NCI-H2196 (cell line): Measurements from ENCODE around the gene ATRAID.
"Not testable (repeated sequence)": the region's sequence is repeated elsewhere in the genome, so short reads cannot be mapped to it uniquely, and the experiment has no call there.

ENCODE experiments used
- DNase-seq: peaks from one replicate; lab custom pipeline; 2025; ENCODE audit not compliant: unreplicated experiment; lab: John Stamatoyannopoulos, UW

Gene ATRAID

DNA sequence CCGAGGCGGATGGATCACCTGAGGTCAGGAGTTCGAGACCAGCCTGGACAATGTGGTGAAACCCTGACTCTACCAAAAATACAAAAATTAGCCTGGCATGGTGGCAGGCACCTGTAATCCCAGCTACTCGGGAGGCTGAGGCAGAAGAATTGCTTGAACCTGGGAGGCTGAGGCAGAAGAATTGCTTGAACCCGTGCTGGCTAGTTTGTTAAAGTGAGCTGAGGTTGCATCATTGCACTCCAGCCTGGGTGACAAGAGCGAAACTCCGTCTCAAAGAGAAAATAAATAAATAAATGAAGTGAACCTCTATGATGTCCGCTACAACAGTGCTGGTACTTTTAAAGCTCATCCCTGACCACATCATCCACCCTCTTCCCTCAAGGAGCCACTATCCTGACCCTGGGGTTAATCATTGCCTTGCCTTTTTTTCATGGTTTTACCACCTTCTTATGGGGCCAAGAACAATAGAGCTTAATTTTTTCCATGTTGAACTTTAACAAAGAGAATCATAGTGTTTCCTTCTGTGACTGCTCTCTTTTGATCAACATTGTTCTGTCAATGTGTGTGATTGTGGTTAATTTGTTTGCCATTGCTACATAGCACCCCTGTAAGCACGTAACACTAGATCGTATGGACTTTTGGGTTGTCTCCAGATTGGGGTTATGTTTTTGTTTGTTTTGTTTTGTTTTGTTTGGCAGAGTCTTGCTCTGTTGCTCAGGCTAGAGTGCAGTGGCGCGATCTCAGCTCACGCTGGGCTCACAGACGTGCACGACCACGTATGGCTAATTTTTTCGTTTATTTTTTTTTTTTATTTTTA lies 17.1 kb upstream of the ATRAID start:
- peak; percentile 53 for DNase-seq

DNA sequence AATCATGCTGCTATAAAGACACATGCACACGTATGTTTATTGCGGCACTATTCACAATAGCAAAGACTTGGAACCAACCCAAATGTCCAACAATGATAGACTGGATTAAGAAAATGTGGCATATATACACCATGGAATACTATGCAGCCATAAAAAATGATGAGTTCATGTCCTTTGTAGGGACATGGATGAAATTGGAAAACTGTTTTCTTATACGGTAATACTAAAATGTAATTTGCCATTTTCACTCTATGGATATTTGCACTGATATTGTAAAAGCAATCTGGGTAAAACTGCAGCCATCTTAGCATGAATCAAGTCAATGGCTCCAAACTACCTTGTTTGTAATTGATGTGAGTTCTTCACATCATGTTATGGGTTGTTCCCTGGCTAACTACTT lies 16.0 kb upstream of the ATRAID start:
- not testable (repeated sequence) for DNase-seq

DNA sequence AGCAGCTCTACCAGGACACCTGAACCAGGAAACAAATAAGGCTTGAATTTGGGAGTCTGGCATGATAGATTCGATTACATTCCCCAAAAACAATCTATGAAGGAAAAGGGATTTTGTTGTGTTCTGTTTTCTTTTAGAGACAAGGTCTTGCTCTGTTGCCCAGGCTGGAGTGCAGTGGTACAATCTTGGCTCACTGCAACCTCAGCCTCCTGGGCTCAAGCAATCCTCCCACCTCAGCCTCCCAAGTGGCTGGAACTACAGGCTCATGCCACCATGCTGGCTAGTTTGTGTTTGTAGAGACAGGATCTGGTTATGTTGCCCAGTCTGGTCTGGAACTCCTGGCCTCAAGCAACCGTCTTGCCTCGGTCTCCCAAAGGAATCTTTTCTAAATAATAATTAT lies 13.8 kb upstream of the ATRAID start:
- DNase-seq, result not testable (repeated sequence)

DNA sequence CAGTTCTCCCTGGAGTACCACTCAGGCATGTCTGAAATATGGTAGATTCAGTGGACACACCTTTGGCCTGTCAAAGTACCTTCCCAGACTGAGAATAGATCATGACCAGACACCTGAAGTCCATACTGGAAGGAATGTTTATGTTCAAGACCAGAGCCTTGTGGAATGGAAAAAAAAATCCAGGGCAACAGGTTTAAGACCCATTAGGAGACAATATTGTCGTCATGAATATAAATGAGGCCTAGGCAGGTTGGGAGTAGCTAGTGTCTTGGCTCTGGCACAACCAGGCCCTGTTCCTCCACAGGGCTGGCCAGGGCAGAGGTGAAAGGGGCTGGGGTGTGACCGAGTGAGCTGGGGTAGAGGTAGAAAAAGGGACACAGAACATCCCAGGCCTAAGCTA lies 13.2 kb upstream of the ATRAID start:
- DNase-seq, result no peak

DNA sequence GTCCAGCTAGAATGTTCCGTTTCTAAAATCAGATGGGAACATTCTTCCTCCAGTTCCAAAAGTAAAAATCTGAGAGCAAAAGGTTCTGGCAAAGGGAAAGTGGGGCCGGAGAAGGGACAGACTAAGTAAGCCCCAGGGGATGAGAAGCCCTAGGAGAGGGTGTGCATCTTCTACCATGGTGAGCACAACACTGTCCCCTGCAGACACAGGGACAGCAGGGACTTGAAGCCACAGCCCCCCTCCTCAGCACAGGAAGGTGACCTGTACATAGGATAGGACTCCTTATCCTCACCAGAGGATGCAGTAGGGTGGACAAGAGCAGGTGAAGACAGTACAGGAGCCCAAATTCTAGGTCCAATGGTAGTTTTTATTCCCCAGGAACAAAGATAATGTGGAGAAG lies 12.6 kb upstream of the ATRAID start:
- DNase-seq, result no peak

DNA sequence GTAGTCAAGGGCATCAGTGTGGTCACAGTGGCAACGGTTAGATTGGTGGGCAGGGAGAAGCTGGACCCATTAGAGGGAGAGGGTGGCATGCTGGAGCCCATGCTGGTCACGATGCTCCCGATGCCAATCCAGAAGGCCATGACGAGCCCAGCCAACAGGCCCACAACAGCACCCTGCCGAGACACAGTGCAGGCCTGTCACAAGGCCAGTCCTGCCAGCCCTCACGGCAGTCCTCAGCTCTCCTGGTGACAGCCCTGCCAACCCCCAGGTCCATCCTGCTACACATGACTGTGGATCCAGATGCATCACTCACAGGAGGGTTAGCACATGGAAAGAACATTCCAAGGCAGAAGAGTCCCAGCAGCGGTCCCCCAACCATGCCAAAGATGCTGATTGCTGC lies 10.2 kb upstream of the ATRAID start:
- DNase-seq, result no peak

DNA sequence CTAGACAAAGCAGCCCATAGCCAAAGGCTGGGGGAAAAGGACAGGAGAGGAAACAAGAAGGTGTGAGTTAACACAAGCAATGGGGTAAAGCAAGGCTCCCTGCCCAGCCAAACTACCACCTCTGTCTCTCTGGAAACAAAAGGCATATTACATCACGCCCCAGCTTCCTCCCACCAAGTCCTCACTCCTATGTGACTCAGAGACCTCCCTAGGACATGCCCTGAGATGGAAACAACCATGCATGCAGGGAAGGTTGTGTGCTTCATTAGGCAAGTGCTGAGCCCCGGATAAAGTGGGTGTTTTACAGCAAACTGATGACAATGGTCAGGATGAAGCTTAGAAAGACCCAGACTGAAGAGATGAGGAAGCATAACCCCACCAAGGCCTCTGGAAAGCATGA lies 9.0 kb upstream of the ATRAID start:
- DNase-seq, result no peak

DNA sequence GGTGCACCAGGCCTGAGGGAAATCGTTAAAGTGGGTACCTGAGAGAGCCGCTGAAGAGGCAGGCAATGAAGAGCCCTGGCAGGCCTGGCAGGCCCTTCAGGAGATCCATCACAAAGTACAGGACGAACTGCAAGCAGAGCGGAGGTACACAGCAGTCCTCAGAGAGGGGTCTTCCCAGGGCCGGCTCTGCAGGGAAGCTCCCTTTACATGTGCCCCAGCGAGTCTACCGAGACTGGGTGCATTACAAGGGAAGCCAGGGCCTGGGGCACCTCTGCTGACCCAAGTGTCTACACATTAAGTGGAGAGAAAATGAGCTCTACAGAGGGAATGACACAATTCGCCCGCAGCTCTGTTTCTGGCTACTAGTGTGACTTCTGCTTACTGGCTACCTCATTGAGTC lies 8.1 kb upstream of the ATRAID start:
- DNase-seq, result no peak

DNA sequence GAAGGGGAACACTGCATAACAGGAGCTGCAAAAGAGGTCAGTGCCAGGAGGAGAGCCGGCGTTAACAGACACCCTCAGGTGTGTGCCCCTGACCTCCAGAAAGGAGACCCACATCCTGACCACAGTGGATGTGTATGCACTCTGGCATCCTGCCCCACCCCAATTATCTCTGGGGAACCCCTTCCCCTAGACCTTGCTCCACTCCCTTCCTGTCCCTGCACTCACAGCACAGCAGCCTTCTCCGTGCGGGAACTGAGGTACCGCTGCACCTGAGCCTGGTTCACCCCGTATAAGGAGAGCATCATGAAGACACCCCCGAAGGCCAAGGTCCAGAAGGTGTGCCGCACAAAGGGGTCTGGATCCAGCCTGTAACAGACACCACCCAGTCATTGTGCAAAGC lies 7.3 kb upstream of the ATRAID start:
- DNase-seq, result no peak

DNA sequence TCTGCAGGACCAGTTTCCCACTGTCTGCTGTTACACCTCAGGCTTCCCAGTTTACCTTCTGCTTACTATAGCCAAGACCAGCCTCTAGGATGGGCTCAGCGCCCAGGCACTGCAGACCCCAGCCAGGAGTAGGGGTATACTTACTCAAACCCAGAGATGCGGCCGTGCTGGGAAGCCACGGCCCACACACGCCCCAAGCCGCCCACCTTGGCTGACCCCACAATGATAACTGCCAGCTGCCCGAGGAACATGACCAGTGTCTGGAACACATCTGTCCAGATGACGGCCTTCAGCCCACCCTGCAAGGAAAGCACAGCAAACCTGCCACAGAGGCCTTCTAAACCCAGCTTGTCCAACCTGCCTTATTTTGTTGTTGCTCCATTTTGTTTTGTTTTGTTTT lies 6.6 kb upstream of the ATRAID start:
- no peak for DNase-seq

DNA sequence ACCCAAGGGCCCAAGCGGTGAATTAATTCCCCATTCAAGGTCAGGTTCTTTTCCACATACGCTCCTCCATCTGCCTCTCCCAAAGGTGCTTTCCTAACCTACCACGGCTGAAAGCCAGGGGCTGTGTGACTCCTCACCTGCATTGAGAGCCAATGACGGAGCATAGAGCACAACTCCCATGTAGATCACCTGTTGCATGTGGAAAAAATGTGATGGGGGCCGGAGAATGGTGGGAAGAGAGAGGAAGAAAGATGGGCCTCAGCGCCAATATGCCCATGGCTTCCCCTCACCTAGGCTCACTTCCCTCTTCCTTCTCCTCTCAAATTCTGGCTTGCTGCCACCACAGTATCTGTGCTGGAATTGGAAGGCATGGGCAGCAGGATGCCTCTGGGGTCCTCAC lies 5.5 kb upstream of the ATRAID start:
- DNase-seq, result no peak

DNA sequence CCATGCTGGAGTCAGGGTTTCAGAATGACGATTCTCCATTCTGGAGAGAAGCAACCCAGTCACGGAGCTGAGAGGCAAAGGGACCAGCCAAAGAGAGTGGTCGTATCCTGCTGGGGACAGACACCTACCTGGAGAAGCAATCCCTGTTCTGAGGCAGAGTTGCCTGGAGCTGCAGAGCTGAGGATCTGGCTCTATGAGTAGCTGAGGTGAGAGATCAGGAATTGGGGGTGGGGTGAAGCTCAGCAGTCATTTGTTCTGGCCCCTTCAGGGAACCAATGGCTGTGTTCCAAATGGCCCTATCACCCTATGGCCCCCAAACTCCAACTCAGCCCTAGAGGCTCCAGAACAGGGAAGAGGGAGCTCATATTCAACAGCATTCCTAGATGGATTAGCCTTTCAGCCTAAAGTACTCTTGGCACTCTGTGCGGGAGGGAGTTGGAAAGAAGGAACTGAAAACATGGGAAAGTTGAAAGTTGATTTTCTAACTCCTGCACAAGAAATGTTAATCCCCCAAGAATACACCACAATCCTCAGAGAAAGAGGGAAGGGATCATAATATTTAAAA lies 3.3 kb upstream of the ATRAID start:
- DNase-seq, result no peak

DNA sequence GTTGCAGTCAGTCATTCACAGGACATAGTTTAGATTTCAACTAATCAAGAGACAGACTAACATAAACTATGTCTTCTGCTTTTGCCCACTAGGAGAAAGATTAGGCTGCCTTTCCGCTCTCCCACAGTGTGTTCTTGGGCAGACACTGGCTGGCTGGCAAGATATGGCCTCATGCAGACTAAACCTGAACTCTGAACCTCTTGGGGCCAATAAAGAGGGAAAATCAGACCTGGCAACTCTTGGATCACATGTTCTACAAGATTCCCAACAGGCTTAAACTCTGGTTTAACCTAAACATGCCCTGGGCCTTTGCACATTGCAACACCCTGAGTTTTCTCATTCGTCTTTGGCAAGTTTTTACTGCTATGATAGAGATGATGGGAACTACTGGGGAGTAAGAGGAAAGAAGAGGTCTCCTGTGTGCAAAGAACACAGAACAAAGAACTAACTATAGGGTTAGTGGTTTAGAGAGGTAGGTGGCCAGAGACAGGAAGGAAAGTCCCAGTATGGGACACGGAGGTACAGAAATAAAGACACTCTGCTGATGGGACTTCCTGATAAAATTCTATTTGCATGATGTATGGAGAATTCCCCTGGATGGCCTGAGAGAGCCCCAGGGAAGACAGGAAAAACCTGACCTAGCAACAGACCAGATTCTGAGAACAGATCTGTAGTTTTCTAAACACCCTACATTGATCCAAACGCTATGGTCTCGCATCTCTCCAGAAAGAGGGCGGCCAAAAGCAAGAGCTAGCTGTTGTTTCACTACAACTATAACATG lies 2.0 kb upstream of the ATRAID start:
- DNase-seq, result no peak

DNA sequence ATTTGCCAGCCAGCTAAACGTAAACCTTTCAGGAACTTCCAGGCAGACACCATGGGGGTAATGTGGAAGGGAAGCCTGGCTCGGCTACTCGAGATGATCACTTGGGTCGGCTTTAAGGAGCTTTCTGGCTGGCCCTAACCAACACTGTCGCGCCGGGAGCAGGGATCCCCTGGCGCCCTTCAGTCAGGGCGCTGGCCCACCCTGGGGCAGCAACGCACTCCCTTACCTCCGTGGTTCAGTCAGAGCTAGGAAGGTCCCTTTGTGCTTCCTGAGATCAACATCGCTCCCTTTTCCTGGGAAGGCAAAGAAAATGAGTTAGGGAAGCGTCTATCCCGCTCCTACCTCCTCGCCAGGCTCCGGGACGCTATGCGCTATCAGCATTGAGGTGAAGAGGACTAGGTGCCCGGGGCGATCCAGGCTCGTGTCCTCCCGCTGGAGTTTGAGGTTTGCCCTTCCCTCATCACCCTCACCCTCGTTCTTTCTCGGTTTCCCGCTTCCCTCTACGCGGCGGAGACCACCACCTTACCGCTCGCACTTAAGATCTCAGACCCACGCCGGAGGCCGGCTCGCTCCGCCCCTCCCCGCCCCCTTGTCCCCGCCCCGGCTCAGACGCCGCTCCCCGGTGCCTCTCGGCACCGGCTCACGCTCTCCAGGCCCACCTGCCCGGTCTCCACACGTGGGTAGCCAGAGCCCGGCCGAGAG lies 449 bp upstream of the ATRAID start:
- no peak for DNase-seq

DNA sequence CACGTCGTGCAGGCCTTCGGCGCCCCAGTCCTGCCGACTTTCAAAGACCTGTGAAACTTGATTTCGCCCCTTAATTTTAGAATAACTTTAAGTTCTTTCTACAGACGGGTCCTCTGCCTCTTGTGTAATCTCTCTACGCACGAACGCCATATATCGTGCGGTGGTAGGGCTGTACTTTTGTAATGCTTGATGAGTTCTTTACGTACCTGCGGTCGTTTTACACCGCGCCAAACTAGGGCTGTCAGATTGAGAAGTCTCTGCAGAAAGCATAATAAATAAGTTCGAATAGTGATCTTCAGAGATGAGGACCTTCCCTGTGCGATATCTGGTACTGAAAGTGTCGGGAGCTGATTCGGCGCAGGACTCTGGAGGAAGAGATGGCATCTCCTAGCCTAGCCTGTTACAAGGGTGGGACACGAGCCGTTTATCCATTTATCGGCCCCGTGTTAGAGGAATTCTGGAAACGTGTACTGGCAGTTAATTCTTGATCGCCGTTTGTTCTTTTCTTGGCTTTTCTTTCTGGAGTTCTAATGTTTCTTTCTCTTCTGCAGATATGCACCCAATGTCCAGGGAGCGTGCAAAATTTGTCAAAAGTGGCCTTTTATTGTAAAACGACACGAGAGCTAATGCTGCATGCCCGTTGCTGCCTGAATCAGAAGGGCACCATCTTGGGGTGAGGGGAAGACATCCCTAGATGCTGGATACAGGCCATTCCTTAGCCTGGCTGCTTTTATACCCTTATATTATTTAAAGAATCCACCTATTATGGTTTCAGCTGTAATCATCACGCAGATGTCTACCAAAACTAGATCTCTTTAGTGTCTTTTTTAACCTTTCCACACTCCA lies 1.0 kb downstream of the ATRAID start:
- DNase-seq, result peak; percentile 27

DNA sequence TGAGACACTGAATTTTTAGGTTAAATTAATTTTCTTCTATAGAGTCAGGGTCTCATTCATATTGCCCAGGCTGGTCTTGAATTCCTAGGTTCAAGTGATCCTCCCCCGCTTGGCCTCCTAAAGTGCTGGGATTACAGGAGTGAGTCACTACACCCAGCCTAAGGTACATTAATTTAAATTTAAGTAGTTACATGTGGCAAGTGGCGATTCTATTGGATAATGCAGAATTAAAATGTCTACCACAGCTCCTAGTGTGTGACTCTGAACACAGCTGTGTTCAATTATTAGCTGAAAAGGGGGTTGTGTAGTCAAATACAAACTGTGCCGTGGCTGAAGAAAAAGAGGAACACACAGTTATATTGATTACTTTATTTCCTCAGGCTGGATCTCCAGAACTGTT lies 3.1 kb downstream of the ATRAID start:
- no peak for DNase-seq

DNA sequence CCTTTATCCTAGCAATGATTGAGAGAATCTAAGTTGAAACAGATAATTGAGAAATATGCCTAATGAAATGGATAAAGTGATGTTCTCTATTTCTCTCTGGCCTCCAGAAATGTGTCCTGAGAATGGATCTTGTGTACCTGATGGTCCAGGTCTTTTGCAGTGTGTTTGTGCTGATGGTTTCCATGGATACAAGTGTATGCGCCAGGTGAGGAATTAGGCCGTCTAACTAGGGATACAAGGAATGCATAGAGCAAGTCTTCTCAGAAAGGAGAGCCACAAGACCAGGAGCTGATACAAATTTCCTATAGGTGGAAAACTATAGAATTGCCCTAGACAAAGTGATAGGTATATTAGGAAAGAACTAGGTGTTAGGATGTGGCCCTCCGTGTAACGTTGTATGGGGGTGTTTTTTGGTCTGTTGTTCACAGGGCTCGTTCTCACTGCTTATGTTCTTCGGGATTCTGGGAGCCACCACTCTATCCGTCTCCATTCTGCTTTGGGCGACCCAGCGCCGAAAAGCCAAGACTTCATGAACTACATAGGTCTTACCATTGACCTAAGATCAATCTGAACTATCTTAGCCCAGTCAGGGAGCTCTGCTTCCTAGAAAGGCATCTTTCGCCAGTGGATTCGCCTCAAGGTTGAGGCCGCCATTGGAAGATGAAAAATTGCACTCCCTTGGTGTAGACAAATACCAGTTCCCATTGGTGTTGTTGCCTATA lies 4.7 kb downstream of the ATRAID start:
- DNase-seq, result no peak

DNA sequence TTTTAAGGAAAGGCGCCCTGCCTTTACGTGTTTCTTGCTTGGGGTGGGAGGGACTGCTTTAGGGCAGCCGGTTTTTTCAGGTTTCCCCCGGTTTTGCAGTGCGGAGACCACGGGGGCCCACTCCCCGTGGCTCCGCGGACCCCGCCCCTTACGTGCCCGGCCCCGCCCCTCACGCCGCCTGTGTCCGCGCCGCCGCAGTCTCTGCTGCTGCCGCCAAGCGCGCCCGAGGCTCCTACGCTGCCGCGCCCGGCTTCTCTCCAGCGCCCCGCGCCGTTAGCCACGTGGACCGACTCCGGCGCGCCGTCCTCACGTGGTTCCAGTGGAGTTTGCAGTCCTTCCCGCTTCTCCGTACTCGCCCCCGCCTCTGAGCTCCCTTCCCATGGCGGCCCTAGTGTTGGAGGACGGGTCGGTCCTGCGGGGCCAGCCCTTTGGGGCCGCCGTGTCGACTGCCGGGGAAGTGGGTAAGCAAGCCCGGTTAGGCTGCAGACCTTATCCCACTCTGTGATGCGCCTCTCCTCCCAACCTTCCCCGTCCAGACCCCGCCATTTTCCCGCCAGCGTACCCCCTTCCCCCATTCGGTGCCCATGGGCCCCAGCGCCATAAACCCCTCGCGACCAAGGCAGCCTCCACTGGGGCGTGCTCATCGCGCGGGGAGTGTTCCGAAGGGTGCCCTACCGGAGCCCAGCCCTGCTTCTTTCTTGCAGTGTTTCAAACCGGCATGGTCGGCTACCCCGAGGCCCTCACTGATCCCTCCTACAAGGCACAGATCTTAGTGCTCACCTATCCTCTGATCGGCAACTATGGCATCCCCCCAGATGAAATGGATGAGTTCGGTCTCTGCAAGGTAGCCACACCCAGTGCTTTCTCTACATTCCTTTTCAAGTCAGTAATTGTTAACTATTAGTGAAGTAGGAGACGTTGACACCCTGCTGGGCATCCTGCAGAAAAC lies 5.6 kb downstream of the ATRAID start, which contains the start of gene CAD:
CAD (plus strand) TSS at position 197 of the 949 bp plus-strand sequence; CDS start at position 380, 183 bp downstream.
- DNase-seq, result peak; percentile 92

DNA sequence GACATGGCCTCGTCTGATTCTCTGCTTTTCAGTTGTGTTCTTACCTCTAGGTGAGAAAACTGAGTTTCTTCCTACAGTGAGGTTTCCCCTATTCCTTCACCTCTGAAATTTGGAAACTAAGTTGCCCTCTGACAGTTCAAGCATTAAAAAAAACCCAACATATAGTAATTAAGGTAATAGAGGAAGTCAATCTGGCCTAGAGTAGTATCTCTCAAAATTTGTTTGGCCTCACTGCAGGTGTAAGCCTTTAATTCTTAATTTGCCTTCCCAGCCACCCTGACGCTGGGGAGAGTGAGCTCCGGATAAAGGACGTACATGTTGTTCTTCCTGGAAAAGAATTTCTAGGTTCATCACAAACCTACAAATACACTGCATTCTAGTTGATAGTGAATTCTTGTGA lies 6.8 kb downstream of the ATRAID start:
- DNase-seq, result no peak
